Neural progenitor cell (in vitro differentiated cells): ENCODE measurements around the gene TEAD2. TPM values are rescaled to one million over a fixed set of nuclear protein-coding genes. Genes with fewer than 3 reads are reported as not detected.

ENCODE experiments used
- DNase-seq: peaks from one replicate; pipeline ENCODE4 v3.0.0-alpha.2; 2016; ENCODE audit warnings: low spot score
- H2AFZ ChIP-seq: fragments of 200-600 bp; sonication (generic); replicated peaks from 2 replicates; pipeline ENCODE4 v1.6.1; 2016; ENCODE audit warnings: antibody characterized with exemption
- H3F3A ChIP-seq: fragments of 200-600 bp; sonication (generic); 2 replicates; pipeline ENCODE4 v1.6.1; 2016; ENCODE audit warnings: antibody characterized with exemption, low read depth
- H3K27ac ChIP-seq: fragments of 200-600 bp; sonication (generic); 2 replicates; pipeline ENCODE4 v1.5.1; 2016; ENCODE audit warnings: mild to moderate bottlenecking
- H3K27me3 ChIP-seq: fragments of 200-600 bp; sonication (generic); 2 replicates; pipeline ENCODE4 v1.6.1; 2016; ENCODE audit warnings: mild to moderate bottlenecking, moderate library complexity
- H3K36me3 ChIP-seq: fragments of 200-600 bp; sonication (generic); 2 replicates; pipeline ENCODE4 v1.5.1; 2016
- H3K4me1 ChIP-seq: fragments of 200-600 bp; sonication (generic); 2 replicates; pipeline ENCODE4 v1.6.1; 2016; ENCODE audit warnings: mixed run types
- H3K4me2 ChIP-seq: fragments of 200-600 bp; sonication (generic); 2 replicates; pipeline ENCODE4 v1.6.1; 2016
- H3K4me3 ChIP-seq: fragments of 200-600 bp; sonication (generic); 2 replicates; pipeline ENCODE4 v1.5.1; 2016
- H3K79me2 ChIP-seq: fragments of 200-600 bp; sonication (generic); 2 replicates; pipeline ENCODE4 v1.6.1; 2016; ENCODE audit warnings: low read depth
- H3K9ac ChIP-seq: fragments of 200-600 bp; sonication (generic); 2 replicates; pipeline ENCODE4 v1.6.1; 2016
- H3K9me3 ChIP-seq: fragments of 200-600 bp; sonication (generic); 2 replicates; pipeline ENCODE4 v1.5.1; 2016; ENCODE audit warnings: low read depth
- H4K20me1 ChIP-seq: fragments of 200-600 bp; sonication (generic); 2 replicates; pipeline ENCODE4 v1.6.1; 2016; ENCODE audit warnings: low read depth
- H3K27ac Mint-ChIP-seq: 3 replicates; pipeline ENCODE4 v1.8.0; 2021; ENCODE audit warnings: mixed read lengths
- H3K27me3 Mint-ChIP-seq: 2 replicates; pipeline ENCODE4 v1.8.0; 2022; ENCODE audit warnings: low read depth, mild to moderate bottlenecking, inconsistent platforms, moderate library complexity, mixed read lengths; ENCODE audit not compliant: insufficient read depth
- H3K36me3 Mint-ChIP-seq: 3 replicates; pipeline ENCODE4 v1.8.0; 2021; ENCODE audit warnings: mixed read lengths
- H3K4me1 Mint-ChIP-seq: 3 replicates; pipeline ENCODE4 v1.8.0; 2021; ENCODE audit warnings: mixed read lengths
- H3K4me3 Mint-ChIP-seq: 3 replicates; pipeline ENCODE4 v1.8.0; 2021; ENCODE audit warnings: mild to moderate bottlenecking, moderate library complexity, mixed read lengths
- H3K9me3 Mint-ChIP-seq: 3 replicates; pipeline ENCODE4 v1.8.0; 2020; ENCODE audit warnings: mixed read lengths
- CTCF ChIP-seq: fragments of 200-600 bp; sonication (generic); IDR thresholded peaks from 2 replicates; pipeline ENCODE4 v1.5.1; 2017; ENCODE audit warnings: antibody characterized with exemption, mild to moderate bottlenecking
- EZH2 ChIP-seq: fragments of 200-600 bp; sonication (generic); IDR thresholded peaks from 2 replicates; pipeline ENCODE4 v1.6.1; 2017; ENCODE audit warnings: antibody characterized with exemption, mild to moderate bottlenecking, moderate library complexity
- EZH2phosphoT487 ChIP-seq: fragments of 200-600 bp; sonication (generic); IDR thresholded peaks from 2 replicates; pipeline ENCODE4 v1.6.1; 2017; ENCODE audit warnings: antibody characterized with exemption
- total RNA-seq: library from RNA; depleted of rRNA; stranded (reverse); fragments of >200 nt; gene quantifications from 2 replicates; pipeline ENCODE4 v1.2.3, GENCODE V29; 2015; ENCODE audit warnings: low replicate concordance

The TEAD2 gene
- total RNA-seq, 1 donor from 2014 or later: 125 TPM

DNA sequence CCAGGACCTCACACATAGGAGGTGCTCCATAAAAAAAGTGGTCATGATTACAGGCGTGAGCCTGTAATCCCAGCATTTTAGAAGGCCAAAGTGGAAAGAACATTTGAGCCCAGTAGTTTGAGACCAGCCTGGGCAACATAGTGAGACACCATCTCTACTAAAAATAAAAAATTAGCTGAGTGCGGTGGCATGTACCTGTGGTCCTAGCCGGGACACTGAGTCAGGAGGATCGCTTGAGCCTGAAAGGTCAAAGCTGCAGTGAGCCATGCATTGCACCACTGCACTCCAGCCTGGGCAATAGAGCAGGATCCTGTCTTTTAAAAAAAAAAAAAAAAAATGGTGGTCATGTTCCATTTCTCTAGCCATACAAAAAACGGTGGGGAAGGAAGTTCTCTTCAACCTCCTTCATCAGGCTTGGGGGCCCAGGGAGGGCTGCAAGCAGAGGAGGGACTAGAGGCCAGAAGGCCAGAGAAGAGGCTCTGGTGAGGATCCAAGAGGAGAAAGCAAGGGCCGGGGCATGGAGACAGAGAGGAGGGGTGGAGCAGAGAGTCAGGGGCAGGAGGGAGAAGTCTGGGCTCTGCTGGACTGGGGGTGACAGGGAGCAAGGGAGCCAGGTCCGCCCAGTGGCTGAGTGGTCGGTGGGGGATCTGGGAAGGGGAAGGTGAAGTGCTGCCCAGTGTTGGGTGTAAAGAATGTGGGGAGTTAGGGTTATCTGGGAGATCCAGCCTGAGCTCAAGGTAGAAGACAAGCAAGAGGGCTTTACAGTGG is 34.7 kb upstream of the TEAD2 start:
- DNase-seq: no peak
- H3K27me3 Mint-ChIP-seq: peaks cover 17% of the 10 kb centered on the region
- peak overlapping the region; percentile 69 for H3K27ac Mint-ChIP-seq
- Histone ChIP-seq H3K9ac (no peak overlapping the region), H3K4me2 (no peak overlapping the region), H3K27ac (no peak overlapping the region), H4K20me1 (no peaks in the 10 kb centered on the region), H3K9me3 (no peaks in the 10 kb centered on the region), H2AFZ (no peak overlapping the region), H3K27me3 (no peaks in the 10 kb centered on the region), H3K79me2 (no peaks in the 10 kb centered on the region), H3K36me3 (no peaks in the 10 kb centered on the region), H3K4me1 (peaks cover 28% of the 10 kb centered on the region), H3F3A (peaks cover 23% of the 10 kb centered on the region), H3K4me3 (no peak overlapping the region)
- no peaks in the 10 kb centered on the region for H3K9me3 Mint-ChIP-seq
- H3K4me1 Mint-ChIP-seq: peaks cover 41% of the 10 kb centered on the region
- H3K4me3 Mint-ChIP-seq: peak overlapping the region; percentile 16
- TF ChIP-seq EZH2 (no peak), EZH2phosphoT487 (no peak), CTCF (no peak)
- H3K36me3 Mint-ChIP-seq: no peaks in the 10 kb centered on the region

DNA sequence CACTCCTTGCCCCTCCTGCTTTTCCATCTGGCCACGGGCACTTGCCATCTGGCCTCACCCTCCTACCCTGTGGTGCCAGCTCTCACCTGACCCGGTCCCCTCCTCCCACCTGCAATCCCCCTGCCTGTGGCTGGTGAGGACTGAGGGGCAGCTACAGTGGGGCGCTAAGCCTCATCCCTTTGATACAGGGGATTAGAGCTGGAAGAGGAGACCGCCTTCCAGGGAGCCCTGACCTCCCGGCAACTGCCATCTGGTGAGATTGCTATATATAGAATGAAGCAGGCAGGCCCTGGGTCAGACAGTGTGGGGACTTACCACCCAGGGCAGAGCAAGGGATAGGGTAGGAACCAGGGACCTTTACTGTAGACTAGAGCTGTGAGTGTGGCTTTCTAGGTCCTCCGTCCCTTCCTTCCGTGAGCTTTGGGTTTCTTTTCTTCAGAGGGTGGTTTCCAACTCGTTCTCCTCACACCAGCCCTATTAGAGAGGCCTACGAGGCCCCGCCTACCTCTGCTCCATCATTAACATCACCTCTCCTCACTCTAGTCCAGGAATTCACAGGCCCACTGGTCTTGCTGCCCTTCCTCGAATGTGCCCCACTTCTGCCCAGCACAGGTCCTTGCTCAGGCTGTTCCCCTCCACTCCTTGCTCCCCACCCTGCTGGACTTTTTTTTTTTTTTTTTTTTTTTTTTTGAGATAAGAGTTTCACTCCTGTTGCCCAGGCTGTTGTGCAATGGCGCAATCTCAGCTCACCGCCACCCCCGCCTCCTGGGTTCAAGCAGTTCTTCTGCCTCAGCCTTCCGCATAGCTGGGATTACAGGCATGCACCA is 33.6 kb upstream of the TEAD2 start:
- Histone ChIP-seq H3K79me2 (no peaks in the 10 kb centered on the region), H3F3A (peaks cover 22% of the 10 kb centered on the region), H3K4me2 (peak overlapping the region; percentile 55), H2AFZ (no peak overlapping the region), H3K4me3 (no peak overlapping the region), H4K20me1 (no peaks in the 10 kb centered on the region), H3K27ac (no peak overlapping the region), H3K4me1 (peaks cover 28% of the 10 kb centered on the region), H3K9ac (no peak overlapping the region), H3K9me3 (no peaks in the 10 kb centered on the region), H3K36me3 (no peaks in the 10 kb centered on the region), H3K27me3 (no peaks in the 10 kb centered on the region)
- TF ChIP-seq EZH2: no peak
- TF ChIP-seq CTCF: no peak
- no peak for TF ChIP-seq EZH2phosphoT487
- peak overlapping the region; percentile 57 for H3K27ac Mint-ChIP-seq
- peaks cover 17% of the 10 kb centered on the region for H3K27me3 Mint-ChIP-seq
- peak; percentile 63 for DNase-seq
- H3K9me3 Mint-ChIP-seq: no peaks in the 10 kb centered on the region
- H3K36me3 Mint-ChIP-seq: no peaks in the 10 kb centered on the region
- H3K4me3 Mint-ChIP-seq: peak overlapping the region; percentile 64
- peaks cover 38% of the 10 kb centered on the region for H3K4me1 Mint-ChIP-seq

- no peak for DNase-seq
- H3K4me3 Mint-ChIP-seq: no peak overlapping the region
Observed at GRCh38 chr19:49393881-49394280, 31.7 kb upstream of the TEAD2 start.

More at GRCh38 chr19:49393881-49394280, 31.7 kb upstream of the TEAD2 start:
- Mint-ChIP-seq H3K36me3 (no peaks in the 10 kb centered on the region), H3K4me1 (peaks cover 31% of the 10 kb centered on the region), H3K9me3 (no peaks in the 10 kb centered on the region), H3K27me3 (peaks cover 16% of the 10 kb centered on the region), H3K27ac (no peak overlapping the region)
- no peaks in the 10 kb centered on the region for H3K9me3 ChIP-seq
- H3K4me3 ChIP-seq: no peak overlapping the region
- no peaks in the 10 kb centered on the region for H3K27me3 ChIP-seq
- H3K4me1 ChIP-seq: peaks cover 25% of the 10 kb centered on the region
- H3K79me2 ChIP-seq: no peaks in the 10 kb centered on the region
- H3K27ac ChIP-seq: no peak overlapping the region
- H4K20me1 ChIP-seq: no peaks in the 10 kb centered on the region
- no peak overlapping the region for H3K4me2 ChIP-seq
- no peak overlapping the region for H3K9ac ChIP-seq
- peaks cover 22% of the 10 kb centered on the region for H3F3A ChIP-seq
- TF ChIP-seq EZH2phosphoT487: no peak
- TF ChIP-seq EZH2: no peak
- H2AFZ ChIP-seq: no peak overlapping the region
- H3K36me3 ChIP-seq: no peaks in the 10 kb centered on the region
